OCI-LY1 (cell line): ENCODE data around the gene SYNGR1.

ENCODE experiments used
- H2AFZ ChIP-seq: fragments of 200-600 bp; sonication (generic), shearing (Covaris generic); 2 replicates; pipeline ENCODE4 v1.6.0; 2014; ENCODE audit warnings: antibody characterized with exemption, mild to moderate bottlenecking, low read length
- H3F3A ChIP-seq: fragments of 200-600 bp; sonication (generic), shearing (Covaris generic); 2 replicates; pipeline ENCODE4 v1.6.0; 2014; ENCODE audit warnings: mild to moderate bottlenecking, antibody characterized with exemption, low read length, moderate library complexity; ENCODE audit not compliant: insufficient read depth
- H3K27ac ChIP-seq: fragments of 200-600 bp; sonication (generic); 2 replicates; pipeline ENCODE4 v1.5.1; 2014; ENCODE audit warnings: low read length, mixed run types, mild to moderate bottlenecking, low read depth; ENCODE audit not compliant: poor library complexity, severe bottlenecking
- H3K27me3 ChIP-seq: fragments of 200-600 bp; sonication (generic); 2 replicates; pipeline ENCODE4 v1.6.0; 2014; ENCODE audit warnings: antibody characterized with exemption, mild to moderate bottlenecking, low read length, moderate library complexity; ENCODE audit not compliant: insufficient read depth
- H3K36me3 ChIP-seq: fragments of 200-600 bp; sonication (generic); 2 replicates; pipeline ENCODE4 v1.6.1; 2014; ENCODE audit warnings: mild to moderate bottlenecking, antibody characterized with exemption, low read length, moderate library complexity, mixed read lengths; ENCODE audit not compliant: insufficient read depth
- H3K4me1 ChIP-seq: fragments of 200-600 bp; sonication (generic); 2 replicates; pipeline ENCODE4 v1.5.1; 2014; ENCODE audit warnings: mild to moderate bottlenecking, low read length, moderate library complexity; ENCODE audit not compliant: insufficient read depth, severe bottlenecking
- H3K4me2 ChIP-seq: fragments of 200-600 bp; sonication (generic), shearing (Covaris generic); 2 replicates; pipeline ENCODE4 v1.6.1; 2014; ENCODE audit warnings: low read length
- H3K4me3 ChIP-seq: fragments of 200-600 bp; sonication (generic); 2 replicates; pipeline ENCODE4 v1.5.1; 2014; ENCODE audit warnings: low read length, low read depth, mild to moderate bottlenecking, mixed read lengths; ENCODE audit not compliant: poor library complexity, severe bottlenecking
- H3K79me2 ChIP-seq: fragments of 200-600 bp; shearing (Covaris generic); 2 replicates; pipeline ENCODE4 v1.6.1; 2016; ENCODE audit warnings: mixed run types, low read length, mixed read lengths; ENCODE audit not compliant: insufficient read depth
- H3K9ac ChIP-seq: fragments of 200-600 bp; sonication (generic), shearing (Covaris generic); 2 replicates; pipeline ENCODE4 v1.6.1; 2014; ENCODE audit warnings: mild to moderate bottlenecking, low read length, mixed read lengths
- H3K9me2 ChIP-seq: fragments of 200-600 bp; sonication (generic), shearing (Covaris generic); 2 replicates; pipeline ENCODE4 v1.6.1; 2014; ENCODE audit warnings: low read depth, mild to moderate bottlenecking, low read length, mixed read lengths
- H3K9me3 ChIP-seq: fragments of 200-600 bp; shearing (Covaris generic); 2 replicates; pipeline ENCODE4 v1.6.1; 2014; ENCODE audit warnings: low read length, mixed read lengths
- H4K20me1 ChIP-seq: fragments of 200-600 bp; sonication (generic), shearing (Covaris generic); 2 replicates; pipeline ENCODE4 v1.6.0; 2016; ENCODE audit warnings: mild to moderate bottlenecking, low read length; ENCODE audit not compliant: insufficient read depth
- CTCF ChIP-seq: fragments of 200-600 bp; sonication (generic), shearing (Covaris generic); IDR thresholded peaks from 2 replicates; pipeline ENCODE4 v1.5.1; 2017; ENCODE audit warnings: mild to moderate bottlenecking, antibody characterized with exemption, low read length, moderate library complexity, mixed read lengths
- EZH2 ChIP-seq: fragments of 200-600 bp; sonication (generic), shearing (Covaris generic); IDR thresholded peaks from 2 replicates; pipeline ENCODE4 v1.8.0; 2017; ENCODE audit warnings: borderline replicate concordance, mixed run types, mild to moderate bottlenecking, antibody characterized with exemption, low read length, moderate library complexity, mixed read lengths

SYNGR1 gene

DNA sequence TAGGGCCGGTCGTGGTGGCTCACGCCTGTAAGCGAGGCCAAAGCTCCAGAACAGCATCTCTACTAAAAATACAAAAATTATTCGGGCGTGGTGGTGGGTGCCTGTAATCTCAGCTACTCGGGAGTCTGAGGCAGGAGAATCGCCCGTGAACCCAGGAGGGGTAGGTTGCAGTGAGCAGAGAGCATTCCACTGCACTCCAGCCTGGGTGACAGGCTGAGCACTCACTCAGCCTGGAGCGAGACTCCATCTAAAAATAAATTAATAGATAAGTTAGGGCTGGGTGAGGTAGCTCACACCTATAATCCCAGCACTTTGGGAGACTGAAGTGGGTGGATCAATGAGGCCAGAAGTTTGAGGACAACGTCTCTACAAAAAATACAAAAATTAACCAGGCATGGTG is 39.6 kb downstream of the SYNGR1 start:
- no peak overlapping the region for H3K27ac ChIP-seq
- no peaks in the 10 kb centered on the region for H3K9me2 ChIP-seq
- no peaks in the 10 kb centered on the region for H3F3A ChIP-seq

GRCh38 chr22:39392341-39392948 is 42.7 kb downstream of the SYNGR1 start:
- H3K36me3 ChIP-seq = no peaks in the 10 kb centered on the region
- no peaks in the 10 kb centered on the region for H3K9me3 ChIP-seq
- H3K9me2 ChIP-seq = no peaks in the 10 kb centered on the region
- no peaks in the 10 kb centered on the region for H3K27me3 ChIP-seq
- no peak overlapping the region for H3K27ac ChIP-seq
- H3K4me2 ChIP-seq = no peak overlapping the region
- no peak overlapping the region for H3K9ac ChIP-seq
- no peaks in the 10 kb centered on the region for H3F3A ChIP-seq
- TF ChIP-seq EZH2 (no peak), CTCF (no peak)
- H3K4me3 ChIP-seq = no peak overlapping the region
- no peaks in the 10 kb centered on the region for H4K20me1 ChIP-seq
- no peak overlapping the region for H2AFZ ChIP-seq
- H3K79me2 ChIP-seq = no peaks in the 10 kb centered on the region
- no peaks in the 10 kb centered on the region for H3K4me1 ChIP-seq

More for the DNA sequence above, 39.6 kb downstream of the SYNGR1 start:
- Histone ChIP-seq H3K9me3 (no peaks in the 10 kb centered on the region), H4K20me1 (no peaks in the 10 kb centered on the region), H2AFZ (no peak overlapping the region), H3K36me3 (no peaks in the 10 kb centered on the region), H3K27me3 (0 out of 2 replicates have a peak, but pooled peaks cover 6% of the 10 kb centered on the region), H3K79me2 (no peaks in the 10 kb centered on the region), H3K4me1 (no peaks in the 10 kb centered on the region), H3K9ac (no peak overlapping the region), H3K4me2 (no peak overlapping the region), H3K4me3 (no peak overlapping the region)
- TF ChIP-seq EZH2 (no peak), CTCF (no peak)

- no peaks in the 10 kb centered on the region for H4K20me1 ChIP-seq
- peaks cover 15% of the 10 kb centered on the region for H3K4me1 ChIP-seq
- no peaks in the 10 kb centered on the region for H3K27me3 ChIP-seq
- H3K27ac ChIP-seq = no peak overlapping the region
- H3K79me2 ChIP-seq = peaks cover 9% of the 10 kb centered on the region
- no peaks in the 10 kb centered on the region for H3K36me3 ChIP-seq
- no peaks in the 10 kb centered on the region for H3F3A ChIP-seq
- no peak overlapping the region for H2AFZ ChIP-seq
- H3K9me3 ChIP-seq = no peaks in the 10 kb centered on the region
- TF ChIP-seq EZH2 (no peak), CTCF (no peak)
- H3K9ac ChIP-seq = no peak overlapping the region
- no peak overlapping the region for H3K4me2 ChIP-seq
- no peaks in the 10 kb centered on the region for H3K9me2 ChIP-seq
- H3K4me3 ChIP-seq = no peak overlapping the region
Observed at GRCh38 chr22:39395936-39396796, 46.4 kb downstream of the SYNGR1 start.
